PC-9 (cell line): ENCODE measurements around the gene CEL.

Experiments
- CTCF ChIP-seq: fragments of 200-600 bp; sonication (generic); conservative IDR thresholded peaks from 2 replicates; pipeline ENCODE4 v1.6.1; 2017; ENCODE audit warnings: mixed run types, antibody characterized with exemption, mild to moderate bottlenecking, moderate library complexity
- EZH2 ChIP-seq: fragments of 200-600 bp; sonication (generic); IDR thresholded peaks from 2 replicates; pipeline ENCODE4 v1.8.0; 2017; ENCODE audit warnings: antibody characterized with exemption, low read depth

- TF ChIP-seq CTCF (no peak), EZH2 (no peak)
Measured at GRCh38 chr9:133078486-133078885, 16.7 kb downstream of the CEL start.
